HG02763 (cell line): ENCODE data around the gene DROSHA.

Experiments used
- ATAC-seq: cut with Tn5 transposase; IDR thresholded peaks from one replicate; pipeline ENCODE4 v1.9.1; 2021; ENCODE audit warnings: mild to moderate bottlenecking, moderate library complexity; ENCODE audit not compliant: unreplicated experiment

The DROSHA gene

GRCh38 chr5:31355337-31355736 lies 176.6 kb downstream of the DROSHA start:
- no peak for ATAC-seq
